Ishikawa (cell line): ENCODE data around the gene CHPF.

Experiments used
- CEBPB ChIP-seq: IDR thresholded peaks from 2 replicates; pipeline ENCODE4 v1.6.1; 2012
- EGR1 ChIP-seq: IDR thresholded peaks from 2 replicates; pipeline ENCODE4 v1.6.1; 2012
- EP300 ChIP-seq: IDR thresholded peaks from 2 replicates; pipeline ENCODE4 v1.6.1; 2012; ENCODE audit warnings: borderline replicate concordance
- RAD21 ChIP-seq: IDR thresholded peaks from 2 replicates; pipeline ENCODE4 v1.6.1; 2012; ENCODE audit warnings: low read depth
- REST ChIP-seq: IDR thresholded peaks from 2 replicates; pipeline ENCODE4 v1.6.1; 2012; ENCODE audit warnings: low read depth, mild to moderate bottlenecking
- TAF1 ChIP-seq: IDR thresholded peaks from 2 replicates; pipeline ENCODE4 v1.6.1; 2012; ENCODE audit warnings: low read depth, mild to moderate bottlenecking

DNA sequence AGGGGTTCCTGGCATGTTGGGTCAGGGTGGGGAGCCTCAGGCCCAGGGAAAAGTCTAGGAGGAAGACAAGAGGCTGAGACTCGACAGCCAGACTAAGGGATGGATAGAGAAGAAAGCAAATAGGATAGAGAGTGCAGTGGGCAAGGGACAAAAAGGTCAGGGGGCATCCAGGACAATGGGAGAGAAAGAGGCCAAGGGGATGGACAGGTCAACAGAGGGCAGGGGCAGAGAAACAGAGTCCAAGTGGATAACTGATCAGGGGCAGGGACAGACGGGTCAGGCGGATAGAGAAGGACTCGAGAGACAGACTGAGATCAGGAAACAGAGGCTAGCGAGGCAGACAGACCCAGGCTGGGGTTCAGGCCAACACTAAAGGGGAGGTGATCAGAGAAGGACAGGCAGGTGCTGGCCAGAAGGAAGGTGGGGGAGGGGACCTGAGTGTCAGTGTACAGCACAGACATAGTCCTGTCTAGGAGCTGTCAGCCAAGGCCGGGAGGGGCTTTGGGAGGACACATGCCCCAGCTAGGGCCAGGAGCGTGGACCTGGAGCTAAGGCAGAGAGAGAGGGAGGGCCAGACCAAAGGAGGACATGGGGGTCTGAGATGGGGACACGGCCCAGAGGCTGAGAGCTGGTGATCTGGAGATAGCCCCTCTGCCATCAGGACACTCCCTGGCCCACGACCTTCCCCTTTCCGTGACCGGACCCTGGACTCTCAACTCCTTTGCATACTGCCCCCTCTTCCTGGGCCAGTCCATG lies 17.1 kb downstream of the CHPF start:
- TF ChIP-seq EP300 (no peak), RAD21 (no peak), REST (no peak), TAF1 (no peak), CEBPB (no peak), EGR1 (no peak)
